NB4 (cell line): ENCODE measurements around the gene ATG5.

Source experiments
- DNase-seq: peaks from one replicate; pipeline ENCODE4 v3.0.0; 2010; ENCODE audit warnings: low read depth
- H3K4me3 ChIP-seq: one replicate; pipeline ENCODE4 v1.5.1; 2011; ENCODE audit warnings: mild to moderate bottlenecking, low read depth, low read length, moderate library complexity
- CTCF ChIP-seq: IDR thresholded peaks from one replicate; pipeline ENCODE4 v1.5.1; 2012; ENCODE audit warnings: low read depth, low read length
- MAX ChIP-seq: IDR thresholded peaks from 2 replicates; pipeline ENCODE4 v1.6.1; 2011; ENCODE audit warnings: low read depth, low read length
- MYC ChIP-seq: IDR thresholded peaks from 2 replicates; pipeline ENCODE4 v1.6.1; 2011; ENCODE audit warnings: low read depth, low read length
- POLR2A ChIP-seq: IDR thresholded peaks from 2 replicates; pipeline ENCODE4 v1.6.1; 2011; ENCODE audit warnings: mild to moderate bottlenecking; ENCODE audit not compliant: insufficient read length; ENCODE audit errors: extremely low read depth

Gene ATG5

GRCh38 chr6:106188104-106188794, 137.3 kb downstream of the ATG5 start:
- no peak for TF ChIP-seq MAX
- TF ChIP-seq POLR2A = no peak
- no peak for TF ChIP-seq CTCF
- no peak overlapping the region for H3K4me3 ChIP-seq
- no peak for DNase-seq

DNA sequence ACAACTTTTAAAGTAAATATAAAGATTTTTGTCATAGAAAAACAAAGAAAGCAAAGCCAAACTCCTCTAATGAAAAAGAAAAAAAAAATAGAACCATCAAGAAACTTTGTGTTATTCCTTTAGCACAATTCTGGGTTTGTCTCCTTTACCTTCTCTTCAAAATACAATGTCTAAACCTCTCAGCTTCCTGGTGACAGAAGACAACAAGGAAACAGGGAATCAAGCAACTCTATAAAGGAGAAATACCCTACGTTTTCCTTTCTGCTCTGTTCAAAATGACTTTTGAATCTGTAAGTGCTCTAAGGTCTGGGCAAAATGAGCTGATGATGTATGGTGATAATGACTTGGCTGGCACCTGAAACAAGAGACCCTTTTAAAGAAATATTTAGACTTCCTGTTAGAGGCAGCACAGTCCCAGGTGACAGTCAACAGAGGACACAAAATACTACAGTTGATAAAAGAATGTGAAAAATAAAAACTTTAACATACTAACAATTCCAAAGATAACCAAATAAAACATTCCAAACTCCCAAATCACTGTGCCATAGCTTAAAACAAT, 138.1 kb downstream of the ATG5 start:
- H3K4me3 ChIP-seq = no peak overlapping the region
- no peak for TF ChIP-seq MAX
- no peak for TF ChIP-seq MYC
- no peak for TF ChIP-seq CTCF
- no peak for TF ChIP-seq POLR2A
- no peak for DNase-seq

GRCh38 chr6:106186714-106187113, 138.8 kb downstream of the ATG5 start:
- TF ChIP-seq MAX = no peak
- TF ChIP-seq MYC = no peak
- no peak for TF ChIP-seq CTCF
- TF ChIP-seq POLR2A = no peak
- no peak overlapping the region for H3K4me3 ChIP-seq
- DNase-seq = no peak

DNA sequence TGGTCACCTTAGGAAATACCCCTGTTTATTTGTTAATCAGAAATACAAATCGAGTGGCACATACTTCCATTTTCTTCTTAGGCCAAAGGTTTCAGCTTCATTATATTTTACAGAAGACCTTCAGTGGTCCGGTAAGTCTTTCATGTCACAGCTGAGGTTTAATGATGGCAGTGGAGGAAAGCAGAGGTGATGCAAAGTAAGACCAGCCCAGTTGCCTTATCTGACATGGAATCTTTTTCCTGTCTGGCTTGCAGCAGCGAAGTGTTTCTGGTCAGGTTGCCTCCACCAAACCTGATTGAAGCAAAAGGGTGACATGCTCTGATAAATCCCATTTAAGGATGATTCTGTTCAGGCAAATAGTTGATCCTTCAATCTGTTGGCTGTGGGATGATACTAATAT, 139.4 kb downstream of the ATG5 start:
- no peak overlapping the region for H3K4me3 ChIP-seq
- no peak for DNase-seq
- no peak for TF ChIP-seq POLR2A
- no peak for TF ChIP-seq MYC
- no peak for TF ChIP-seq CTCF
- no peak for TF ChIP-seq MAX

DNA sequence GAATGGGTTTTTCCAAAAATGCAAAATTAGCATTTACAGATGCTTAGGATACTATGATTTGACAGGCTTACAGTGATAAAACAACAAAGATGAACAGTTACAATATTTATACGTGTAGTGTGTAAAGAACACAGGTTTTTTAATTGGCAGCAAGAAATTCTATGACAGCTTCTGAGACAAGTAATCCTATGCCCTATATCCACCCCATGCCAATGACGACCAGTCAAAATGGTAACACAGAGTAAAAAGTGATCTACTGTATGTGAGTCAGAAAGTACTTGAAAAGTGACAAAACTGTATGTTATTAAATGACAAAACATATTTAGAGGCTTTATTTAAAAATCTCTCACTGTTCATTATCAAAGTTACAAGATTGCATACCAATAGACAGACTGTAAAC, 139.9 kb downstream of the ATG5 start:
- TF ChIP-seq CTCF = no peak
- TF ChIP-seq POLR2A = no peak
- no peak for TF ChIP-seq MAX
- TF ChIP-seq MYC = no peak
- DNase-seq = no peak
- H3K4me3 ChIP-seq = no peak overlapping the region

GRCh38 chr6:106184629-106185028, 140.9 kb downstream of the ATG5 start:
- no peak for DNase-seq
- H3K4me3 ChIP-seq = no peak overlapping the region
- TF ChIP-seq MYC (no peak), CTCF (no peak), MAX (no peak), POLR2A (no peak)
